NCI-H187 (cell line): ENCODE data around the gene SLC25A1.

ENCODE experiments used
- DNase-seq, 2 experiments: peaks; one replicate each; lab custom pipeline; 2025; lab: John Stamatoyannopoulos, UW

The SLC25A1 gene

DNA sequence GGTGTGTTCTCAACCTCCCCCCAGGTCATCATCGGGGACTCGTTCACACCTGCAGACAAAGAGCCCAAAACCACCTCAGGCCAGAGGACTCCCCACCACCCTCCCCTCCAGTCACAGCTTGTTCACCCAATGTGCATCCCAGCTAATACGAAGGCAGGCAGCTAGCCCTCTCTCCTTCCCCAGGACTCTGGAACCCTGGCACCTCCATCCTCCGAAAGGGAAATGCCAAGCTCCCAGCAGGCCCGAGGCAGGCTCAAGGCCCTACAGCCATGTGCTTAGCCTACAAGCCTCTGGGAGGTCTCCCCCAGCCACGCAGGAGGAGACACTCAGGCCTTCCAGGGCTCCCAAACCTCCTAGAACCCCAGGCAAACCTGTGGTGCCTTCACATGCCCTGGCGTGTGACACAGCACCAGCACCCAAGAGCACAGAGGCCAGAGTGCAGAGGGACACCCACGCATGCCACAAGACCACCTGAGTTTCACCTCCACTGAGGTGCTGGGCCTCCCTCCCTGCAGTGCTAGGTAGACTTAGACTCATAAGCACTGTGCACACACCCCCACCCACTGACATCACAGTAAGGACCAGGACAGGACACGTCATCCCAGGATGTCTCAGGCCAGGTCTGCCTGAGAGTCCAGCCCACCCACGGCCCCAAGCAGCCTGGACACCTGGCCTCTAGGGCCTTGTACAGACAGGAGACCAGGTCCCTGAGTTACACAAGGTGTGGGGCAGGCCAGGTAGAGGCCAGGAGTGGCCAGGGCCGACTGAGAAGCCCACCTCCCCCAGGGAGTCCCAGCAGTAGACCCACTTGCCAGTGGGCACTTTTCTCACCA is 40.9 kb downstream of the SLC25A1 start:
- no peak for DNase-seq

DNA sequence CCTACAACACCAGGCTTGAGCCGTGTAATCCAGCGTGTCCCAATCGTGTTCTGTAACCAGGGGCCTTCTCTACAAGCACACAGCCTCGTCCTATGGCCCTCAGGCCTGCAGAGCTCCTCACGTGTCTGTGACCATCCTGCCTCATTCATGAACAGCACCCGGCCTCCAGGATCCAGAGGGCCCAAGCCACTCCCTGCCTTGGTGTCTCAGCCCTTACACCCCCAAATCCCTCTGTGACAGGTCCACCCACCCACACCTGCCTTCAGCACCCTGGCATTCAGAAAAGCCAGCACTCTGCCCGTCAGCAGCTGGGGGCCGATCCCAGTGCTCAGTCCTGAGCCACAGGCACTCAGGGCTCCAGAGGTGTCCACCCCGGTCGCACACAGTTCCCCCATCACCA is 41.6 kb downstream of the SLC25A1 start:
- DNase-seq = no peak

DNA sequence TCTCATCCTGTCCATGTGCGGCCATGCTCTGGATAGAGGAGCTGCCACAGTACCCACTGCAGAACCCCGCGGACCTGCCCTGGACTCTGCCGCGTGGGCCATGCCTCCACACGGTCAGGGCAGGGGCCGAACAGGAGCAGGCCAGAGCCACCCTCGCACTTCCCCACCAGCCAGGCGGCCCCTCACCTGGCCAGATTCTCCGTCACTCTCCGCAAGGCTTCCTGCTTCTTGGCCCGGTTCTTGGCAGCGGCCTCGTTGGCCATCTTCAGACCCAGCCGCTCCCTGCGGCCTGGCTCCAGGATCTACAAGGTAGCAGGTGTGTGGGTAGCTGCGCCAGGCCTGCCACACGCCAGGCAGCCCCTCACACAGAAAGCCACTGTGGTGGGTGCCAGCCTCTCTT is 43.7 kb downstream of the SLC25A1 start:
- DNase-seq = no peak

DNA sequence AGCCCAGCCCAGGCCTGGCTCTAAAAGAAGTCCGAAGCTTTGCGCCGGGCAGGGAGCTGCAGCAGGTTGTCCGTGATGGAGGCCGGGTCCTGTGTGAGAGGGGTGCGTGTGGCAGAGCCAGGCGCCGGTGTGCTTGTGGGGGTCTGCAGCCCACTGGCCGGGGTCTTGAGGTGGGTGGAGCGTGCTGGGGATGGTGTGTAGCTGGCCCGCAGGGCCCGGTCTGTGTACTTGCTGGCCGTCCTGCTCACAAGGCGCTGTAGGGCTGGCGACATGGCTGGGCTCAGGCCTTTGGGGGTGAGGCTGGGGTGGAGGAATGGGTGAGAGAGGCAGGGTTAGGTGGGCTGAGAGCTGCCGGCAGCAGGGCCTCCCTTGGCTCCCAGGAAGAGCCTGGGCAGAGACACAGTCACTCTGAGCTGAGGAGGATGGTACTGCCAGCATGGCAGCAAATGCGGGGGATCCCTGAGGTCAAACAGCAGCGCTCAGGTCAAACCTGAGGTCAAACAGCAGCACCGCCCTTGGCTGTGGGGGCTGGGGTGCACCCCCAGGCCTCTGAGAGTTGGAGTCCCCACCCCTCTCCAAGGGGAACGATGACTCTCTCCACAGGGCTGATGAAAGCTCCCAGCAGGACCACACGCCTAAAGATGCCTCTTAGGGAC is 44.2 kb downstream of the SLC25A1 start:
- no peak for DNase-seq

DNA sequence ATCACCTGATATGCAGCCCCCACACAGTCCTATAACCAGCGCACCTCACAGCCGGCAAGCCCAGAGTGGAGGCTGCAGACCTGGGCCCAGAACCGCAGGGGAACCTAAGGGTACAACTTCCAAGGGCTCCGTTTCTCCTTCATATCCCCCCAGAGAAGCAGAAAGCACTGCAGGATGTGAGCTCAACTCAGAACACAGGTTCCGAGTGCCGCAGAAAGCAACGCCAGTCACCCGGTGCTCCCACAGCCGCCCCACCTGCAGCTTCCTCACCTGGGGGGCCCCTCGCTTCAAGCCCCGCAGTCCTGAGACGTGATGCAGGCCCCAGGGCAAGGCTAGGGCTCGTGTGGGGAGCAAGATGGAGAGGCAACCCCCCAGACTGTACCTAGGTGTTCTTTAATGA is 45.0 kb downstream of the SLC25A1 start:
- DNase-seq = no peak

DNA sequence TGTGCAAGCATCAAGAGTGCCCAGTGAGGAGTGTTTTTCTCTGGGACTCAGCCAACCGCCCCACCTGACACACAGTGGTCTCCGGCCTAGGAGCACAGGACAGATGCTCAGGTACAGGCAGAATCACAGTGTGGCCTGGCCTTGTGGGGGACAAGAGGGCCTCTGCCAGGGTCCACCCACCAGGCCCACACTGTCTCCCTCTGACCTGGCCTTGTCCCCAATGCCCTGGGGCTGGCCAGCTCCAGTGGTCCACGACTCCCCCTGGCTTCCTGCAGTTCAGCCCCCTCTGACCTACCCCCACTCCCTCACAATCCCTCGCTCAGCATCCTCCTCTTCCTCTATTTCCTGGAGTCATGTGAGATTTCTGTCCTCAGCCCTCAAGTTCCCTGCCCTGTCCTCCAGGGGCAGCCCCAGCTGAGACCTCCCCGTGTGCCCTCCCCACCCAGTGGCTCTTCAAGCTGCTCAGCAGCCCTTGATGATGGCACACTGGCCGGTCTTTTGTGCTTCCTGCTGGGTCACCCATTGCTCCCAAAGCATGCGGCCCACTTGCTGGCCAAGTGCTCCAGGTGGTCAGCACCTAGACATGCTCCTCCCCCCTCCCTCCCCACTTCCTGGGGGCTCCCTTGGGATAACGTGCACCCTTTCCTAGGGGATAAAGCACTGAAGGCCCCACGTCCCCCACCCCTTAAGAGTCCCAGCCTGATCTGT is 45.7 kb downstream of the SLC25A1 start:
- no peak for DNase-seq

DNA sequence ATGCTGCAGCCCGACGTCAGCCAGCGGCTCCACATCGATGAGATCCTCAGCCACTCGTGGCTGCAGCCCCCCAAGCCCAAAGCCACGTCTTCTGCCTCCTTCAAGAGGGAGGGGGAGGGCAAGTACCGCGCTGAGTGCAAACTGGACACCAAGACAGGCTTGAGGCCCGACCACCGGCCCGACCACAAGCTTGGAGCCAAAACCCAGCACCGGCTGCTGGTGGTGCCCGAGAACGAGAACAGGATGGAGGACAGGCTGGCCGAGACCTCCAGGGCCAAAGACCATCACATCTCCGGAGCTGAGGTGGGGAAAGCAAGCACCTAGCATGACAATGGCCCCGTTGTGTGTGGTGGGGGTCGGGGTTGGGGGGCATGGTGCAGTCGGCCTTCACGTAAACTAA is 46.4 kb downstream of the SLC25A1 start:
- DNase-seq = no peak

DNA sequence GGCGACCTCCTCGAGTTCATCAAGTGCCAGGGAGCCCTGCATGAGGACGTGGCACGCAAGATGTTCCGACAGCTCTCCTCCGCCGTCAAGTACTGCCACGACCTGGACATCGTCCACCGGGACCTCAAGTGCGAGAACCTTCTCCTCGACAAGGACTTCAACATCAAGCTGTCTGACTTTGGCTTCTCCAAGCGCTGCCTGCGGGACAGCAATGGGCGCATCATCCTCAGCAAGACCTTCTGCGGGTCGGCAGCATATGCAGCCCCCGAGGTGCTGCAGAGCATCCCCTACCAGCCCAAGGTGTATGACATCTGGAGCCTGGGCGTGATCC is 46.9 kb downstream of the SLC25A1 start:
- no peak for DNase-seq

DNA sequence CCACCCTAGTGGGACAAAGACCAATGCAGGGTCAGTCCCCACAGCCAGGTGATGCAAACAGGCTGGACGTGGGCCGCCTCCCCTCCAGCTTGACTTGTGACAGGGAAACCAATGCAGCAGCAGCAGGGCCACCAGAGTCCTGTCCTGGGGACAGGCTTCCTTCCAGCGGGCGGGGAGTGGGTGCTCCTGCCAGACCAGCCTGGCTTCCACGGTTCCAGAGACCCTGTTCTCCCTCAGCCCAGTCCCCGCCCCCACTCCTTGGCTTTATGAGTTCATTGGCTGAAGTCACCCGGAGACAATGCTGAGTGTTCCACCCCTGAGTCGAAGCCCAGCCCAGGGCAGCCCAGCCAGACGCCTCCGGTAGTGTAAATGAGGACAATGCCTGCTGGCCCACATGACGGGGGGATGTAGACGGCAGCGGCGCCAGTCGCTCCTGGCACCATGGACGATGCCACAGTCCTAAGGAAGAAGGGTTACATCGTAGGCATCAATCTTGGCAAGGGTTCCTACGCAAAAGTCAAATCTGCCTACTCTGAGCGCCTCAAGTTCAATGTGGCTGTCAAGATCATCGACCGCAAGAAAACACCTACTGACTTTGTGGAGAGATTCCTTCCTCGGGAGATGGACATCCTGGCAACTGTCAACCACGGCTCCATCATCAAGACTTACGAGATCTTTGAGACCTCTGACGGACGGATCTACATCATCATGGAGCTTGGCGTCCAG is 47.4 kb downstream of the SLC25A1 start, which contains the start of gene TSSK2:
Gene TSSK2, plus strand, starts transcription at position 350 of the 726 bp plus-strand sequence. Its CDS starts 92 bp downstream, at position 442.
- no peak for DNase-seq

DNA sequence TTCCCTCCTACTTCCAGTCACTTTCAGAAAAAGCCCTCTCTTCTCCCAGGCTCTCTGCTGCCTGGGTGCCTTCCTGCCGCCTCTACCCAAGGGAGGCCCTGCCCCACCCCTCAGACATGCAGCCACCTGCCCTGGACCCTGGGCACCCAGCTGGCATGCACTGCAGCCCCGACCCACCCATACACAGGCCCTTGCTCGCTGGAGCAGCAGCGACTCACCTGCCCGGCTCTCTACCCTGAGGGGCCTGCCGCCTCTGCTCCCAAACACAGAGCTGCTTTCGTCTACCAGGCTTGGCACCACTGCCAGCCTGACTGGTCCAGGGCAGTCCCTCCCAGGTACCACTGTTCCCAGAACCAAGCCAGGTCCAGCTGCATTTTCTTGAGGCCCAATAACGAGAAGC is 48.7 kb downstream of the SLC25A1 start:
- DNase-seq = no peak

DNA sequence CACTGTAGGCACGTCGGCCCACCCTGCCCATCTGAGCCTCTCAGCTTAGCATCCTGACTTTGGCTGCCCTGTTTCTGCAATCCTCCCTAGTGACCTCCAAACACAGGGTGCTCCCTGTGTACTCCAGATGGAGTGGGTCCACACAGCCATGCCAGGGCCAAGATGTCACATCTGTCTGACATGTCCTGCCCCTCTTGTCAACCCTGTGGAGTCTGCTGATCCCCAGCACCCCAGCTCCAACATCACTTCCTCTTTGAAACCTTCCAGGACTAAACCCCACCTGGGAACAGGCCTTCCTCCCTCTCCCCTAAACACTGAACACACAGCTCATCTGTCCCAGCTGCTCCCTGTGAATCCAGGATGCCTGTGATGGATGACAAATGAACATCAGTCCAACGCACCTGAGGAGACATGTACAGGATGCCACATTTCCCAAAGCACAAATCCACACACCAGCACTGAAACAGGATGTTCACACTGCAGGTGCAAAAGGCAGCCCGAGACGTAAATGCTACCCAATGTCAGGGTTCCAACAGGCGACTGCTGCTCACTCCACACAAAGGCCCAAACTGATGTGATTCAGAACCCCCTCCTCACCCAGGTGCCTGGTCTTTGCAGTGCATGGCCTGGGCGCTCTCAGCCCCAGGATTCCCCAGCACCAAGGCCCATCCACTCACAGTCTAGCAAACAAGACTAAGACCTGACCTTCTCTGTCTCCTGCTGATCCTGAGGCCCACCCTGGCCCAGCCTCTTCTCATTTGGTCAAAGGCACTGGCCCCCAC is 49.4 kb downstream of the SLC25A1 start:
- DNase-seq = no peak

DNA sequence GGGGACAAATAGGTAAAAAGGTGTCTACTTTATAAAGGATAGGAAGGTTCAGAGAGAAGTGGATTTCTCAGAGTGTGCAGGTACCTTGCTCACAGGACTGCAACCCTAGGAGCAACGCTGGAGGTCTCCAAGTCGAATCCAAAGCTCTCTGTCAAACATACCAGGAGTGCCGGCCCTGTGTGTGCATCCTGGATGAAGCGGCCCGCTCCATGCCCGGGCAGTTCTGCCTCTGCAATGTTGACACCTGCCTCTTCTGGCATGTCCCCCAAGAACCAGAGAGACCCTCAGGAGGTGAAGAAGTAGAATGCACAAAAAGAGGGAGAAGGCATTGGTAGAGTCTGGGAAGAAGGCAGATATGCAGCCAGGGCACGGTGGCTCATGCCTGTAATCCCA is 50.5 kb downstream of the SLC25A1 start:
- no peak for DNase-seq

DNA sequence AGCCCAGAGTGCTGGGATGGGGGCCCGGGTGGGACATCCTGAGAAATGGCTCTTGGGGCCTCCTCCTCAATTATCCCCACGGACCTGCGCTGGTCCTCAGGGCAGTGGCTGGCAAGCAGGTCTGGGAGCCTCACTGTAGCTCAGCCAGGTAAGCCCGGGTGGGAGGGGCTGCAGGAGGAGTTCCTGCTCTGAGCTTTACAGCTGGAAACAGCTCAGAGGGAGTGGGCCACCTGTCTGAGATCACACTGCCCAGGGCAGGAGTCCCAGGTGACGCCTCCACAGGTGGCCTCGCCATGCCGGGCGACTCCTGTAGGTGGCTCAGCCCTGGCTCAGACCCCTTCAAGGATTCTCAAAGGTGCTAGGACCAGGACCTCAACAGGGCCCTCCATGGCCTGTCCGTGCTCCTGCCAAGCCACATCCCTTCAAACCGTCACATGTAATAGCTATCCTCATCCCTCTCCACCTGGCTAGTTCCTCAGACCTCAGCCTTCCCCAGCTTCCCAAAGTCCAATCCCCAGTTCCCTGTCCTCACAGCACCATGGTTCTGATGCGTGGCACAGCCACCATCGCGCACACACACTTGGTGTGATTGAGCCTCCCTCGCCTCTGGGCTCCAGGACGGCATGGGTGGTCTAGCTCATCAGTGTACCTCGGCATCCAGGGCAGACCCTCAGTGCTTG is 51.1 kb downstream of the SLC25A1 start:
- DNase-seq = no peak

DNA sequence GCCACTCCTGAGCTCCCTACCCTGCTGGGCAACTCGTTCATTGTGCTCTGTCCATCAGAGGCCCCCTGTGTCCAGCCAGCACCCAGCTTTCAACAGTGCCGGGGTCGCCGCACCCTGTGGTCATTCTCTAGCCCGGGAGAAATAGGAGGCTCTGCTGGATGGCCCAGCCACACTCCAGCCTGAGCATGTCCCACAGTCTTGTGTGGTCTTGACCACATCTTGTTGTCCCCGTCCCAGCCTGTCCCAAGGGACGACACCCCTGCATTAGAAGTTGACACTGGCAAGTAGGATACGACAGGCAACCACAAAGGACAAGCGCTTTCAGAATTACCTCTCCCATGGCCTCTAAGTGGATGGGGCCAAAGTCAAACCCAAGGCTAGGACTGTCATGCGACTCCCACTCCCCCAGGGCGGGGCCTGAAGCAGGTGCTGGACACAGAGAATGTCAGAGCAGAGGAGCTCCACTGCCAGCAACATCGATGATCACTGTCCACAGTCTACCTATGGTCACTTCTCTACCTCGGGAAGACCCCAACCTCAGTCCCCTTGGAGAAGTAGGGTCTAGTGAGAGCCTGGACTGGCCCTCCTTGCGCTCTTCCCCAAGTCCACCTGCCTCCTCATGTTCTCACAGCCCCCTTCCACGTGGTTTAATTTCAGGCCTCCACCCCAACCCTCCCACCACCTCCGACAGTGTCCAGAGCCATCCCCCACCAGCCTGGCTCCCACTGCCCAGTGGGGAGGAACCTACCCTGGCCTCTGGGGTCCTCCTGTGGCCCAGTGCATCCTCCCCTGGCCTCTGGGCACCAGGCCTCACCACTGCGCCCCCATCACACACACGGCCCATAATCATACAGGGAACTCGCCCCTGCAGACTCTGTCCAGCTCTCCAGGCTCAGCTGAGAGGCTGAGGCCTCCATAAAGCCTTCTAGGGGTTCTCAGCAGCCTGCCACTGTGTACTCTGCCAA is 51.9 kb downstream of the SLC25A1 start:
- DNase-seq = no peak
